GM19193 (cell line): ENCODE measurements around the gene CATSPER3.

Experiments used
- POLR2A ChIP-seq: IDR thresholded peaks from 4 replicates; pipeline ENCODE4 v1.6.1; 2011; ENCODE audit not compliant: insufficient read depth, insufficient read length; ENCODE audit errors: extremely low read depth

The CATSPER3 gene

GRCh38 chr5:134967607-134968006 is at the start of gene CATSPER3:
CATSPER3 (plus strand) TSS chr5:134967907; CDS start chr5:134967992, 85 bp downstream.
- no peak for TF ChIP-seq POLR2A

DNA sequence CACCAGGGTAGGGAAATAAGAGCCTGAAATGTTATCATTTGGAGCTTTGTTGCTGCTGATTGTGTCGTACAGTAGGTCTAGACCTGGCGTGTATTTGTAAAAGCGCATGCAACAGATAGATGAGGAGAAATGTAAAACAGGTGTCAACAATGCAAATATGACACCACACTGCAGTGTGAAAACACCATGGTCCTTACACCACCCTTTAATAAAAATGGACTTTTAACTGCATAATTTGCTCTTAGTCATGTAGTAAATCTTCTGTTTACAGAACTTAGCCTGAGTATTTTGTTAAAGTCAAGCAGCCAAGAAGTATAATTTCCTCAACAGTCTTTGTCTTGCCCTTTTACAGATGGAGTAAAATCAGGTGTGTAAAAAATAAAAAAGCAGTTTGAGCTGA is 48.8 kb upstream of the CATSPER3 start:
- TF ChIP-seq POLR2A: no peak

- no peak for TF ChIP-seq POLR2A
Observed at GRCh38 chr5:134920848-134921575, 46.7 kb upstream of the CATSPER3 start.

- no peak for TF ChIP-seq POLR2A
Observed at GRCh38 chr5:134932508-134932907, 35.2 kb upstream of the CATSPER3 start.

GRCh38 chr5:134934202-134934601 is 33.5 kb upstream of the CATSPER3 start:
- no peak for TF ChIP-seq POLR2A

DNA sequence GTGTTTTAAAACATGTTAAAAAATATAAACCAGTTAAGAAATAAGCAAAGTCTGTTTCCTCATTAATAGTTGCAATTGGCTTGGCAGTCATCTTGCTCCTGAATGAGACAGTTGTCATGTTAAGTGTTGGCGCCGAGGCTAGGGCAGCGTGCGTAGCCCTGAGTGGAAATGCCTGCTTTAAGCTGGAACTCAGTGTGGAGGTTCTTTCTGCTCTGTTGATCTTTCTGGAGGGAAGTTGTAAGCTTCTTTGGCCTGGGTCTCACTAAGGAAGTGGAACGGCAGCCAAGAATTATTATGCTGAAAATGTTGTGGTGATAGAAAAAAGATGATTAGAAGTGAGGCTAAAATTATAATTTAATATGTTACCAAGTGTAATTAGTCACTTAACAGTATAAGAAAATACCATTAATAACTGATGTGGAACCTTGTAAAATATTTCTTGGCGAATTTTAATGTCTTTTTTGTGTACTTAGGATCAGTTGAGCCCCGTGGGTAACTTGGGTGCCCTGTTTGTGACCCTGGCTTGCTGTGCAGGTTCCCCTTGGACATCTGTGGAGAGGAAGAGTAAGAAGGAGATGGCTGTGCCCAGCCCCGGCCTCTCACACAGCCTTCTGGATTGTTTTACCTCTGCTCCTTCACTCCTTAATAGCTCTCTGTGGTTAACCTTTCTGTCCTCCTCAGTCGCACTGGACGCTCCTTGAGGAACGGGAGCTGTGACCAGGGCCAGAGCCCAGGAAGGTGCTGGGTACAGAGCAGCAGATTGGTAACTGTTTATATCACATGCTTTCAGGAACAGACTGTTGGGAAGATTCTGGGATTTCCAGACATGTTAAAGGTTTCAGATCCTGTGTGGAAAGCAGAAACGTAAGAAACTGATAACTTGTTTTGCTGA is 31.8 kb upstream of the CATSPER3 start:
- TF ChIP-seq POLR2A: no peak

DNA sequence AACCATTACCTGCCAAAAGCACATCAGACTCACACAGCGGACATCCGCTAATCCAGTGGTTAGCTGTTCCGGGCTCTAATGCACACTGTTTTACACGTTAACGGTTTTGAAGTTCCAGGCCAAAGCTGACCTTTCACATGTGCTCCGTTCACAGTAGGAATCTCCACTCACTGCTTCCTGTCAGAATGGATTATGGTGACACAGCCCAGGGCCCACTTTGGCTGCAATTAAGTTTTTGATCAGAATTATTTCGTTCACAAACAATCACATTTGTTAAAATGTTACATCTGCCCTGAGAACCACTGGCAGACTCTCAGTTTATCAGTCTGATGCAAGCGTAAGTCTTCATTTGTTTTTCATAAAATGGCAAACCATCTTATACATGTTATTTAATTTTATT is 30.2 kb upstream of the CATSPER3 start:
- no peak for TF ChIP-seq POLR2A

DNA sequence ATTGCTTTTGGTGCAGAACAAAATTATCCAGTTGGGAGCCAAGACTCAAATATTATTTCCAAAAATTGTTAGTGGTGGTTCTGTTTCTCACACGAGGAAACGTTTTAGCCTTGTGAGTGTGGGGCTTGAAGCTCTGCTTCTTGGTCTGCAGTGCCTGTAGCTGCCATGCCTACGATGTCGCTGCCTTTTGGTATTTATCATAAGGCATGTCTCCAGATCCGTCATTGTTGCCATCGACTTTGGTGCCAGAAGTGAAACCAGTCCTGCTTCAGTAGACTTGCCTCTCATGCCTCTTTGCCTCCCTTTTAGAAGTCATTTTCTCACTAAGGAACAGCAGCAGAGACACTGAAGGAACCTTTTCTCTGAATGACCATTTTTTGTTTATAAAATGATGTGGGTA is 29.7 kb upstream of the CATSPER3 start:
- no peak for TF ChIP-seq POLR2A

DNA sequence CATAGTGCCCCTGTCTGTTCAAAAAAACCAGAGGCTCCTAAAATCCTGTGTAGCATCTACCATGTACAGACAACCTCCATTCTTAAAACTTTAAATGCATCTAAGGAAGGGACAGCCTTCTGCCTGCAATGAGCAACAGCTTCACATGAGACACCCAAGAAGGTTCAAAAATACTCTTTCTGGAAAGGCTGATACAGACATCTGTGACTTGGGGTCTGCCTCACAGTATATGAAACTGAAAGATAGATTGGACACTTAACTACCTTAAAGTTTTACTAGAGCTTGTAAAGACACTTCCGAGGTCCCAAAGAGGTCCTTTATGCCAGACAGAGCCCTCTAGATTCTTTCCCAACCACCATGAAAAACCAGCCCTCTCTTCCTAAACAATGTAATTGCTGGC is 28.2 kb upstream of the CATSPER3 start:
- TF ChIP-seq POLR2A: no peak

DNA sequence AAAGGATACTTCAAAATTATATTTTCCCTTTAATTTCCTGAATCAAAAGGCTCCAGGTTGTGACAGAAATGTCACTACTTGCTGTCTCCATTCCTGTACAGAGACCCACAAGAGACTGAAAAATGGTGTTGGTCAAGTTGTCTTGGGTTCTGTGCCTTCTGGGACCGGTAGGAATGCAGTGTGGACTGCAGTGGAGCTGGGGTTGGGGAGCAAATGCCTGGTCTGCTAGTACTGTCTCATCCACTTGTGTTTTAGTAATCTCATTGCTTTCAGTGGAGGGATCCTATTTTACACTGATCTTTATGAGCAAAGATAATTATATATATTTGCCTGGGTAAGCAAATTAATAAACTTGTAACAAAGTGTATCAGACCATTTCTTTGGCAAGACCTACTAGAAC is 24.2 kb upstream of the CATSPER3 start:
- no peak for TF ChIP-seq POLR2A

GRCh38 chr5:134944630-134945029 is 23.1 kb upstream of the CATSPER3 start:
- no peak for TF ChIP-seq POLR2A

- no peak for TF ChIP-seq POLR2A
Observed at GRCh38 chr5:134945041-134945440, 22.7 kb upstream of the CATSPER3 start.

GRCh38 chr5:134948911-134949310 is 18.8 kb upstream of the CATSPER3 start:
- no peak for TF ChIP-seq POLR2A

DNA sequence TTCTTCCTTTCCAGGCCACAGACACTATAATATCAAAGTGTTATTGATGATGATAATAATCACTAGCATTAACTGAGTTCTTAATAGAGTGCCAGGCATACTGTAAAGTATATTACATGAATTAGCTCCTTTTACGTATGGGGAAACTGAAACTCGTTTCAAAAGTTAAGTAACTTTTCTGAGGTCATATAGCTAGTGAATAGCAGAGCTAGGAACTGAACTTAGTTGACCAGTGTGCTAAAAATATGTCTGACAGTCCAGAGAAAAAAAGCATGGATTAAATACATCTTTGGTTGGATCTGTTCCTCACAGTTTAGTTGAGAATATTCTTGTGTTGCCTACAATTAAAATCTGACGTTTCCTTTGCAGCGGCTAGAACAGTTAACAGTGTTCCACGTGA is 18.4 kb upstream of the CATSPER3 start:
- TF ChIP-seq POLR2A: no peak

GRCh38 chr5:134957920-134958608 is 9.6 kb upstream of the CATSPER3 start:
- no peak for TF ChIP-seq POLR2A
